Spleen (tissue), 11 donors: ENCODE results near the gene NEDD4. TPM values are rescaled to one million over a fixed set of nuclear protein-coding genes. Genes with fewer than 3 reads are reported as not detected.

ENCODE experiments used
- DNase-seq: peaks from one replicate; pipeline ENCODE4 v3.0.0-alpha.2; 2020
- H3K27ac ChIP-seq, 8 donors: fragments of 200-600 bp; sonication (generic) in 7 of 8; 1 replicate in 4 of 8; 2 replicates in 4 of 8; pipeline versions ENCODE4 v1.5.0 to v1.8.0; 2016 to 2021; ENCODE audit warnings: inconsistent platforms in 4 of 8, mild to moderate bottlenecking in 4 of 8, moderate library complexity in 1 of 8
- H3K27me3 ChIP-seq, 7 donors: fragments of 200-600 bp; sonication (generic) in 6 of 7; replicated peaks in 1 of 7; 1 replicate in 4 of 7; 2 replicates in 3 of 7; pipeline versions ENCODE4 v1.5.0 to v1.8.0; 2016 to 2021; ENCODE audit warnings: inconsistent platforms in 3 of 7, mild to moderate bottlenecking in 1 of 7
- H3K36me3 ChIP-seq, 6 donors: fragments of 200-600 bp; sonication (generic) in 5 of 6; 1 replicate in 4 of 6; 2 replicates in 2 of 6; pipeline versions ENCODE4 v1.5.0 to v1.8.0; 2016 to 2021; ENCODE audit warnings: inconsistent platforms in 2 of 6
- H3K4me1 ChIP-seq, 6 donors: fragments of 200-600 bp; sonication (generic) in 5 of 6; 1 replicate in 3 of 6; 2 replicates in 3 of 6; pipeline versions ENCODE4 v1.5.0 to v1.8.0; 2016 to 2021; ENCODE audit warnings: inconsistent platforms in 3 of 6
- H3K4me3 ChIP-seq, 8 donors: fragments of 200-600 bp; sonication (generic) in 7 of 8; 1 replicate in 4 of 8; 2 replicates in 4 of 8; pipeline versions ENCODE4 v1.5.0 to v1.8.0; 2016 to 2021; ENCODE audit warnings: inconsistent platforms in 4 of 8, mild to moderate bottlenecking in 4 of 8, moderate library complexity in 2 of 8
- H3K9me3 ChIP-seq, 8 donors: fragments of 200-600 bp; sonication (generic) in 7 of 8; 1 replicate in 4 of 8; 2 replicates in 4 of 8; pipeline versions ENCODE4 v1.5.0 to v1.8.0; 2016 to 2021; ENCODE audit warnings: inconsistent platforms in 4 of 8
- POLR2A ChIP-seq, 3 donors: fragments of 450-650 bp; IDR thresholded peaks; one replicate each; pipeline ENCODE4 v1.5.1; 2017; ENCODE audit warnings: antibody characterized with exemption in 3 of 3, mild to moderate bottlenecking in 1 of 3
- POLR2AphosphoS5 ChIP-seq, 3 donors: sonication (generic); formaldehyde crosslinking; IDR thresholded peaks; one replicate each; pipeline ENCODE4 v1.5.1; 2017; ENCODE audit warnings: antibody characterized with exemption in 3 of 3
- WGBS, 5 donors: extraction: QIAGEN DNeasy Blood & Tissue Kit in 3 of 5; methylation state at CpG; one replicate each; pipeline versions ENCODE4 v1.1.5 to v1.1.7; 2013 to 2018; 5-methylcytosine and 5-hydroxymethylcytosine counted together
- intact Hi-C: fragments of 100-400 bp; cut with DNase I; formaldehyde crosslinking; loops from one replicate; pipeline ENCODE4 v1.15.0; 2023; ENCODE audit warnings: low total_unique reads
- polyA plus RNA-seq, 3 donors: library from polyadenylated mRNA; stranded (reverse); fragments of 200-250 nt; gene quantifications; one replicate each; pipeline ENCODE4 v1.2.1, GENCODE V29; 2013
- total RNA-seq, 7 donors: library from RNA; depleted of rRNA in 3 of 7; stranded (reverse); fragments of >200 nt in 3 of 7; fragmentation: NEBNext Ultra II Directional in 4 of 7; extraction: Animal tissue kit (Norgen Biotek cat#: 25700) in 4 of 7; gene quantifications; one replicate each; pipeline versions ENCODE4 v1.1.0 to v1.2.1, GENCODE V29; 2016 to 2021
- TF ChIP-seq, protein P1 (sequence below), 11 experiments: fragments of 200-600 bp in 7 of 11; fragments of 450-650 bp in 4 of 11; sonication (generic) in 4 of 11; IDR thresholded peaks in 8 of 11; conservative IDR thresholded peaks in 3 of 11; 1 replicate in 7 of 11; 2 replicates in 4 of 11; pipeline versions ENCODE4 v1.4.0 to v1.8.0; 2016 to 2021; ENCODE audit warnings: antibody characterized with exemption in 11 of 11, inconsistent platforms in 4 of 11, mild to moderate bottlenecking in 1 of 11
- donor health status: healthy with polysubstance abuse.
- donor health status: DM: no; HTN: no; CAD: no; lungs with moderate emphysema.
- donor health status: DM: no; HTN: no; CAD: no.
- donor health status: Bipolar disorder and iron deficiency.
- donor health status: healthy.
- donor health status: DM: no; HTN: no; CAD: no.
- donor health status: DM: yes; HTN: yes; CAD: no.

NEDD4 gene
- total and polyA plus RNA-seq, 10 donors: 1.5 to 22.0 (median 16.7) TPM

DNA sequence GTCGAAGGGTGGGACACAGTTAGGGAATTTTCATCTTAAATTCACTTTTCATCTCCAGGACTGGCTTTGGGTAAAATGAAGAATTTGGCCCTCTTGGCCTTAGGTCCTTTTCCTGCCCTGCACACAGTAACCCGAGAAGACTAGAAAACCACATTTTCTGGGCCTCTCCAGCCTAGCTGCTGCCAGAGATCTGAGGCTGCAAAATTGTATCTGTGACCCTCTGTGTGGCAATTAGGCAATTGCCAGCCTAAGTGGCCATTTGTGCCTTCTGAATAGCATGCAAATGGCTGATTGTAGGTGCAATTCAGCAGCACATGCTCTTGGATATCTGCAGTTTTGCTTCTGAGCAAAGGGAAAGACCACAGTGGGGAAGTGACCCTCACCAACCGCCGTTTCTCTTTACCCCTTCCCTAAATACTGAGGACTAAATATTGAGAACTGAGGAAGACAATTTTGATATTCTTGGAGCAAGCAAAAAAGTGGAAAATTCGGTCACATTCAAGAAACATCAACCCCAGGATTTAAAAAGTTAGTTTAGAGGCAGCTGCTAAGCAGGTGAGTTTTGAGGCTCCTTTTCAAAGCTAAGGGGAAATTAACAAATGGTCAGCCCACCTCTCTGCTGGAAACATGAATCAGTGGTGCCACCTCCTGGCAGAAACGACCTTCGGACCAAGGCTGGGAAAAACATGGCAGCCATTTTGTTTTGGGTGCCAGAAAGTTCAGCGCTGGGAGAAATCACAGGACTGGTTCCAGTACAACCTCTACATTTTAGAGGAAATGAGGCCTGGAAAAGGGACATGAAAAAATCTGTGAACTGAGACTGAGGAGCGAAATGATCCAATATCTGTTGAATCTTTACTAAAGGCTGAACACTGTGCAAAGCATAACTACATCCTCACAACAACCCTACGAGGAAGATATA is 193.9 kb downstream of the NEDD4 start:
- DNase-seq: no peak
- H3K27ac ChIP-seq: no peak overlapping the region
- no peak overlapping the region for H3K4me3 ChIP-seq
- 47 to 57% (median 53%) methylated on average over 10 of the region's 10 CpGs for WGBS, 5 donors
- TF ChIP-seq, protein P1, sequence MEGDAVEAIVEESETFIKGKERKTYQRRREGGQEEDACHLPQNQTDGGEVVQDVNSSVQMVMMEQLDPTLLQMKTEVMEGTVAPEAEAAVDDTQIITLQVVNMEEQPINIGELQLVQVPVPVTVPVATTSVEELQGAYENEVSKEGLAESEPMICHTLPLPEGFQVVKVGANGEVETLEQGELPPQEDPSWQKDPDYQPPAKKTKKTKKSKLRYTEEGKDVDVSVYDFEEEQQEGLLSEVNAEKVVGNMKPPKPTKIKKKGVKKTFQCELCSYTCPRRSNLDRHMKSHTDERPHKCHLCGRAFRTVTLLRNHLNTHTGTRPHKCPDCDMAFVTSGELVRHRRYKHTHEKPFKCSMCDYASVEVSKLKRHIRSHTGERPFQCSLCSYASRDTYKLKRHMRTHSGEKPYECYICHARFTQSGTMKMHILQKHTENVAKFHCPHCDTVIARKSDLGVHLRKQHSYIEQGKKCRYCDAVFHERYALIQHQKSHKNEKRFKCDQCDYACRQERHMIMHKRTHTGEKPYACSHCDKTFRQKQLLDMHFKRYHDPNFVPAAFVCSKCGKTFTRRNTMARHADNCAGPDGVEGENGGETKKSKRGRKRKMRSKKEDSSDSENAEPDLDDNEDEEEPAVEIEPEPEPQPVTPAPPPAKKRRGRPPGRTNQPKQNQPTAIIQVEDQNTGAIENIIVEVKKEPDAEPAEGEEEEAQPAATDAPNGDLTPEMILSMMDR (IDR thresholded peaks at IDR 0.05 in 8 of 11, conservative IDR thresholded peaks at IDR 0.05 in 3 of 11): peak in 7 of 11 experiments; percentile 7 to 45 (median 19)
- no peak for TF ChIP-seq POLR2AphosphoS5 (IDR thresholded peaks at IDR 0.05)
- H3K27me3 ChIP-seq: peaks cover 0 to 12% (median 0%) of the 10 kb centered on the region in 7 donors
- H3K9me3 ChIP-seq: peaks cover 0 to 5% (median under 1%) of the 10 kb centered on the region in 8 donors
- no peaks in the 10 kb centered on the region for H3K4me1 ChIP-seq
- intact Hi-C loops: no loop called here
- H3K36me3 ChIP-seq: no peaks in the 10 kb centered on the region

DNA sequence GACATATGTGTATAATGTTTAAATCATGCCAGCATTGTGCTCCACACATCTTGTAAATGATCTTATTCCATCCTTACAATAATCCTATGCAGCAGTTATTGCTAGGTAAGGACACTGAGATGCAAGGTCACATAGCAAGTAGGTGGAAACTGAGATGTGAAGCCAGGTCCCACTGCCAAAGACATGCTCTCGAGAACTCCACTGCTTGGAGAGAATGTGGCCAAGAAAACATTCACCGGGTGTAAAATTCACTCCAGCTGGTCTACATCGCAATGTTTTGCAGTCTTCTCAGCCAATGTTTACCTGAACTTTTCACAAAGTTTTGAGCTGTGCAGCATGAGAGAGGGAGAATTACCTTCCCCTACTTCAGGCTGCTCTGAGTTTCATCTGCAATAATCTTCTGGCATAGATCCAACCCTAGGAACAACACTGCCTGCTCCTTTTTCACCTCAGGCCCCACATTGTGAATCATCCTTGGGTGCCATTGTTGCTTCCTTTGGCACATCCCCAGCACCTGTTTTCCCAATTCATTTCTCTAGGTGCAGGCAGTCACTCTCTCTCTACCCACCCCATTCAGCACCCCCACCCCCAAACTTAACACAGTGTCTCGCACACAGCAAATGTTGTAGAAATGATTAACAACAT is 197.0 kb downstream of the NEDD4 start:
- Histone ChIP-seq H3K4me1 (no peaks in the 10 kb centered on the region), H3K36me3 (no peaks in the 10 kb centered on the region), H3K27me3 (peaks cover 0 to 9% (median 0%) of the 10 kb centered on the region in 7 donors), H3K27ac (no peak overlapping the region), H3K9me3 (peaks cover 0 to 18% (median 10%) of the 10 kb centered on the region in 8 donors), H3K4me3 (no peak overlapping the region)
- TF ChIP-seq, protein P1 (IDR thresholded peaks at IDR 0.05 in 8 of 11, conservative IDR thresholded peaks at IDR 0.05 in 3 of 11): no peak
- TF ChIP-seq POLR2A (IDR thresholded peaks at IDR 0.05) (no peak), POLR2AphosphoS5 (IDR thresholded peaks at IDR 0.05) (no peak)
- 77 to 97% (median 88%) methylated on average over 4 of the region's 4 CpGs for WGBS, 5 donors
- DNase-seq: no peak
- intact Hi-C loops: no loop called here

DNA sequence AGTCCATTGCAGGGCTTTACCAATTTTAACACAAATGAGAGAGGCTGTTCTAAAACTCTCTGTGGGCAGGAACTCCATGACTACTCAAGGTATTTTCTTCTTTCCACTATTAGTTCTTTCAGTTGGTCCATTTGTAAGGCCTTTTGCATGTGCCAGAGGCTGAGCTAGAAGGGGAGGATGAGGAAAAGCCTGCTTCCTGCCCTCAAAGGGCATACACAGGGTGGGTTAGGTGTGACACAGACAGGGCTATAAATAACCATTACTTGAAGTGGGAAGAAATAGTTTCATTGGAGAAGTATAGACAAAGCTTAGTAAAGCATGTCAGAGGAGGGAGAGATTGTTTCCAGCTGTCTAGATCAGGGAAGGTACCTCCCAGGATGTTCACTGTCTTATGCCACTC is 198.4 kb downstream of the NEDD4 start:
- H3K4me1 ChIP-seq: no peaks in the 10 kb centered on the region
- peaks cover 0 to 18% (median 10%) of the 10 kb centered on the region in 8 donors for H3K9me3 ChIP-seq
- TF ChIP-seq, protein P1 (IDR thresholded peaks at IDR 0.05 in 8 of 11, conservative IDR thresholded peaks at IDR 0.05 in 3 of 11): no peak
- TF ChIP-seq POLR2AphosphoS5 (IDR thresholded peaks at IDR 0.05) (no peak), POLR2A (IDR thresholded peaks at IDR 0.05) (no peak)
- no peak overlapping the region for H3K4me3 ChIP-seq
- no peak overlapping the region for H3K27ac ChIP-seq
- intact Hi-C loops: no loop called here
- H3K27me3 ChIP-seq: peaks cover 0 to 9% (median 0%) of the 10 kb centered on the region in 7 donors
- no peak for DNase-seq
- no peaks in the 10 kb centered on the region for H3K36me3 ChIP-seq
